ENCODE data around the gene CYP2S1.

- TF ChIP-seq CTCF (IDR thresholded peaks at IDR 0.05) (no peak), POLR2A (IDR thresholded peaks at IDR 0.05) (no peak)
Measured at GRCh38 chr19:41223431-41224234, 30.6 kb downstream of the CYP2S1 start.
